HG02885 (cell line): ENCODE results near the gene LAMC3.

Experiments
- ATAC-seq: cut with Tn5 transposase; IDR thresholded peaks from one replicate; pipeline ENCODE4 v1.9.1; 2021; ENCODE audit warnings: mild to moderate bottlenecking; ENCODE audit not compliant: unreplicated experiment, poor library complexity

The LAMC3 gene

DNA sequence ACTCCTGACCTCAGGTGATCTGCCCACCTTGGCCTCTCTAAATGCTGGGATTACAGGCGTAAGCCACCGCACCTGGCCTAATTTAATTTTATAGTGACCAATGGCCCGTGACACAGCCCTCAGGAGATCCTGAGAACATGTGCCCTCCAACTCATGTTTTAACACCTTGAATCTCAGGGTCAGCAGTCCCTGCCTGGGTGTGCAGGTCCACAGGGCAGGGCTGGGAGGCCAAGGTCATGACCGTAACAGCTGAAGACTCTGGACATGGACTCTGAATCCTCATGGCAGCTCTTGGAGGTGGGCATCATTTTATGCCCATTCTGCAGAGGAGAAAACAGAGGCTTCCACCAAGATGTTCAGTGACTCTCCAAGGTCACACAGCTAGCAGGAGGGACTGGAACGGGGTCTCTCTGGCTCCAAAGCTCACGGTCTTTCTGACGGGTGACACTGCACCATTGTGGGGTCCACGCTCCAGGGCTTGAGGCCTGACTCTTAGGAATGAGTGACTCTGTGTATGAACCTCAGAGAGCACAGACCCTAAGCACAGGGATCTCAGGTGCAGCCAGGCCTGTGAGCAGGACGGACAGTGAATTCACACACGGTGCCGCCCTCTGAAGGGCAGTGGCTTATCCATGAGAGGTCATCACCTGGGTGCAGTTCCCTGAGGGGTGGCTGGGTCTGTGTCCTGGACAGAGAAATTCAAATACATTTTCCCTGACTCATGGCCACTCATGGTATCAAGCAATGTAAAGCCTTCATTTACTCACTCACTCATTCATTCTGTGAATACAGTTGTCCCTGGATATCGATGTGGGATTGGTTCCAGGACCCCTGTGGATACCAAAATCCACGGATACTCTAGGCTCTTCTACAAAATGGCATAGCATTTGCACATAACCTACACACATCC, 32.8 kb upstream of the LAMC3 start:
- ATAC-seq = no peak

DNA sequence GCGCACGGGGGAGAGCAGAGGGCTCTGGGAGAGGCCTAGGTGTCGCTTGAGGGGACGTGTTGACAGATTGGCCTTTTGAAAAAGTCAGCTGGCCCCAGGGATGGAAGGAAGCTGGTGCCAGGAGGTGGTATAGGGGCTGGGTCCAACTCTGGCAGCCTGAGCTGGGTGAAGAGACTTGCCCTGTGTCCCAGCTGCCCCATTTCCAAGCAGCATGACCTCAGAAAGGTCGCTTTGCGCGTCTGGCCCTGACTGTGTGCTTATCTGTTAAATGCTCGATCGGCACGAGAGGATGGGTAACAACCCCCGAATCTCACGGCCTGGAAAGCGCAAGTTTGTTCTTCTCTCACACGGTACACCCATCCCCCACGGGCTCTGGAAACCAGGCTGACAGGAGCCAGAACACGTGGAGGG, 31.2 kb upstream of the LAMC3 start:
- ATAC-seq = no peak

- no peak for ATAC-seq
These were observed 29.2 kb upstream of the LAMC3 start for GRCh38 chr9:130979591-130980385.

DNA sequence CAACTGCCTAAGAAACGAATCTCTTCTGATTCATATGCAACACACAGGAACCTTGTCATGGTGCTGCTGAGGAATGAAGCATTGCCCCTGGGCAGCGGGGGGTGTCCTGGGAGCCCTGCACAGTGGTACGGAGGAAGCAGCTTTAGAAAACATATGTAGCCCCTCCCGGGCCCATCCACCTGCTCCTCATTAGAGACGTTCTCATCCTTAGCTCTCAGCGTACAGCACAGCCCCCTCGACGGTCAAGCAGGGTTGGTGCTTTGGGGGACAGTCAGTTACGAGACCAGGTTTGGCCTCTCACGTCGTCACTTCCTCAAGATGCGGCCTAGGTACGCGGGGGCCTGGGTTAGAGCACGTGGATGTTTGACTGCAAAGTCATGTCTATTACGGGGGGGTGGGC, 28.4 kb upstream of the LAMC3 start:
- ATAC-seq = no peak

DNA sequence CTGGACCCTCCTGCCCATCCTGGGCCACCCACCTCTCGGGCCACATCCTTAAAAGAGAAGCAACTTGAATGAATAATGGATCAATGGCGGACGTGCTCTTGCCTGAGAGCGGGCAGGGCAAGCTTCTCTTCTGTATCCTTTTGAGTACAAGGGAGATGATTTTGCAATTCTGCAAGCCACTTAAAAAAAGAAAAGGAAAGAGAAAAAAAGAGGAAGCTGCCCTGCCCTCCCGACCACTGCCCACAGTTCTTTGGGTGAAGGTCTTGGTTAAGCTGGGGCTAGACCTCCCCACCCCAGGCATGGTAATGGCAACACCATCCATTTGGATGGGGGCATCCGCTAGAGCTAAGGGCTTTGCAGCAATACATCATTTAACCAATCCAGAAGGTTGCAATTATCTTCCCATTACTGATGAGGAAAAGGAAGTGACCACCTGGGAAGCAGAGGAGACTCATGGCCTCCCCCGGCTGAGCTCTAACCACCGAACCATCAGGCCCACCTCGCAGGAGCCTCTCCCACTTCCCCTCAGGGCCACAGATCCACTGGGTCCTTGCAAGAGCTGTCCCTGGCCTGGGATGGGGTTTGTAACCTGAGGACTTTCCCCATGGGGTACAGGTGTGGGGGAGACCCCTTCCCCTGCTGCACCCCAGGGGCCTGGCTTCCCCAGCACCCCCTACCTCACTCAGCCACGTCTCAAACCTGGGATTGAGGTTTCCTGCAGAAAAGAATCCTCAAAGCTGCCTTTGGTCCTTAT, 27.8 kb upstream of the LAMC3 start:
- ATAC-seq = no peak

DNA sequence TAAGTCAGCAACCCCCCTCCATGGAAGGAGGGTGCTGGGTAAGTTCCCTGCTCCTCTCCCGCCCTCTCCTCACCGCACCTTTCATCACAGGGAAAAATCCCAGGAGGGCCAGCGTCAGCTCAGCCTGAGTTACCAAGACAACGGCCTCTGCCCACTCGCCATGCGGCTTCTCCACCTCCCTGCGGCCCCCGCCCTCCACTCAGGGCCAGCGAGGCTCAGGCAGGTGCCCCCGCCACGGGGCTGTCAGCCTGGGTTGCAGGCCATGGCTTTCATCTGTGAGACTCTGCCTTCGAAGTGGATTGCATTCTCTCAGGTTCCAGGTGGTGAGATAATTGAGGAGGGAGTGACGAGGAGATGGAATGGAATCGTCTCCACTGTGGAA, 27.2 kb upstream of the LAMC3 start:
- no peak for ATAC-seq

GRCh38 chr9:130982636-130983358, 26.2 kb upstream of the LAMC3 start:
- no peak for ATAC-seq

- no peak for ATAC-seq
These were observed 25.7 kb upstream of the LAMC3 start for GRCh38 chr9:130983359-130983670.

GRCh38 chr9:130983970-130984369, 25.0 kb upstream of the LAMC3 start:
- ATAC-seq = no peak

- no peak for ATAC-seq
These were observed 24.5 kb upstream of the LAMC3 start for GRCh38 chr9:130984521-130984920.

- ATAC-seq = no peak
These were observed 23.9 kb upstream of the LAMC3 start for GRCh38 chr9:130985029-130985428.

DNA sequence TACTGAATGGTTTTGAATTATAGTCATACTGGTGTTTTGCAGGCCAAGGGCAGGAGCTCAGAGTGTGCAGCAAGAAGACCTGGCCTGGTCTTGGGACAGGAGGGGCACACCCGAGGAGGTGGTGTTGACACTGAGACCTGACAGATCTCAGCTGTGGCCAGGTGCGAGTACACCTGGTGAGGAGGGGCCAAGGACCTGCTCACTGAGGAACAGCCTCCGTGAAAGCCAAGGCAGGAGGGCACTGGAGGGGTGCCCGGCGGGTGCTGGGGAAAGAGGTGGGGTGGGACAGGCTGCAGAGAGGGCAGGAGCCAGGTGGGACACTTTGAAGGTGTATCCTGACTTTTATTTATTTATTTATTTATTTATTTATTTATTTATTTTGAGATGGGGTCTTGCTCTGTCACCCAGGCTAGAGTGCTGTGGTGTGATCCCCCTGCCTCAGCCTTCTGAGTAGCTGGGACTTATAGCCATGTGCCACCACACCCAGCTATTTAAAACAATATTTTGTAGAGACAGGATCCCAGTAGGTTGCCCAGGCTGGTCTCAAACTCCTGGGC, 23.3 kb upstream of the LAMC3 start:
- ATAC-seq = no peak

DNA sequence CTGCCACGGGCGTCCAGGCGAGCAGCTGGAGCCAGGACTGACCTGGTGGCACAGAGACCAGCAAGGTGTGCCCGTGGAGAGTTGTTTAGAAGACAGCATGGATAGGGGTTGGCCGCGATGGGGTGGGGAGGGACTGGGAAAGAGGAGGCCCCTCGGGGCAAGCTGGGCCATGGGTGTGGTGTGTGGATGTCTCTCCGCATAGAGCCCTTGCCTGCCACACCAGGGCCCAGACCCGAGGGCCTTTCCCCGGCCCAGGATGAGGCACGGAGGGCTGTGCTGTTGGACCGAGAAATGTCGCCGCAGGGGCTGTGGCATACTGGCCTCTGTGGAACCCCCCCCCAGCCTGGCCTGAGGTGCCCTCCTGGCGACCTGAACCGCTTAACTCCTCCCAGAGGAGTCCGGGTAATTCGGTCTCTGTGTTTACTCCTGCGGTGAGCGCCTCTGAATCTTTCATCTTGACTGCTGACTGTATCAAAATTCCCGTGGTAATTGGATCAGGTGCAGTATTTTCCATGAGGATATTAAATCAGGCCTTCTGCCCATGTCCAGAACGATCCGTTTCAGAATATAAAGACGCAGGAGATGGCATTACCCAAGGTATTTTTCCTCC, 22.5 kb upstream of the LAMC3 start:
- ATAC-seq = no peak

DNA sequence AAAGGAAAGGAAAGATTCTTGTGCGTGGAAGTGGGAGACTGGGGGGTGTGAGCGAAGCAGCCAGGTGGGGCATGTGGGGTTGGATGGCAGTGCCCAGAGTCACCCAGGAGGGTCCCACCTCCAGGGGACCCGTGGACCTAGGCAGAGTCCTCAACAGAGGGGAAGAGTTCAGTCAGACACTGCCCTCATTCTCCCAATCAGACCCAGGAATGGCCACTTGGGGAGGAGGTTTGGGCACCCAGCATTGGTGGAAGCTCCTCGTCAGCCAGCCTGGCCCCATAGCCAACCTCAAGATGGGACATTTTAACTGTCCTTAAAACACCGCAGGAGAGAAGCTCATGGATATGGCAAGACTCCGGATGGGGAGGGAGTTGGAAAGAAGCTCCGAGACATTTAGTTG, 21.9 kb upstream of the LAMC3 start:
- no peak for ATAC-seq

- no peak for ATAC-seq
These were observed 21.1 kb upstream of the LAMC3 start for GRCh38 chr9:130987738-130988399.

GRCh38 chr9:130988400-130988747, 20.6 kb upstream of the LAMC3 start:
- no peak for ATAC-seq

GRCh38 chr9:130988905-130989304, 20.1 kb upstream of the LAMC3 start:
- no peak for ATAC-seq

GRCh38 chr9:130989391-130989790, 19.6 kb upstream of the LAMC3 start:
- ATAC-seq = no peak

- ATAC-seq = no peak
These were observed 19.1 kb upstream of the LAMC3 start for GRCh38 chr9:130989891-130990290.
